Measurements from ENCODE around the gene MIEF1. TPM values are rescaled to one million over a fixed set of nuclear protein-coding genes. Genes with fewer than 3 reads are reported as not detected.

MIEF1 gene
- total and polyA plus RNA-seq, 2 experiments from 2014 or later: 13.2 to 40.1 TPM

- TF ChIP-seq ETS1 (IDR thresholded peaks at IDR 0.05) (no peak), POLR2AphosphoS5 (IDR thresholded peaks at IDR 0.05; ENCODE audit: low read depth) (no peak), EZH2phosphoT487 (IDR thresholded peaks at IDR 0.05; ENCODE audit: unreplicated experiment) (no peak), CREB1 (CRISPR knock-in tag; IDR thresholded peaks at IDR 0.05; ENCODE audit: low read depth) (no peak), JUNB (IDR thresholded peaks at IDR 0.05; ENCODE audit: unreplicated experiment) (no peak), ZNF114 (CRISPR knock-in tag; IDR thresholded peaks at IDR 0.05) (no peak)
These were observed 58.0 kb downstream of the MIEF1 start (continued) for GRCh38 chr22:39560127-39560526.

GRCh38 chr22:39562839-39563489 is 60.9 kb downstream of the MIEF1 start:
- H3K27ac ChIP-seq (ENCODE audit: low read depth): no peak overlapping the region
- no peaks in the 10 kb centered on the region for H3K79me2 ChIP-seq (replicated peaks; ENCODE audit: insufficient read depth)
- H3K27me3 ChIP-seq (ENCODE audit: insufficient read depth): peaks cover 17% of the 10 kb centered on the region
- no peak overlapping the region for H3K4me2 ChIP-seq
- H4K20me1 ChIP-seq (replicated peaks; ENCODE audit: insufficient read depth): no peaks in the 10 kb centered on the region; the same call in 1 of the 2 replicates
- peaks cover 5% of the 10 kb centered on the region; the same call in 1 of the 2 replicates for H3F3A ChIP-seq (replicated peaks; ENCODE audit: low read depth)
- H3K4me1 ChIP-seq (ENCODE audit: insufficient read depth): no peaks in the 10 kb centered on the region
- no peak overlapping the region for H2AFZ ChIP-seq
- Mint-ChIP-seq H3K9me3 (peaks cover 7% of the 10 kb centered on the region), H3K27me3 (ENCODE audit: insufficient read depth, low read depth, poor library complexity) (peaks cover 16% of the 10 kb centered on the region), H3K27ac (no peak overlapping the region), H3K4me3 (no peak overlapping the region), H3K4me1 (peaks cover 9% of the 10 kb centered on the region), H3K36me3 (ENCODE audit: low read depth) (peaks cover 4% of the 10 kb centered on the region; the same call in 2 of the 3 replicates)
- ATAC-seq (no peak), DNase-seq (ENCODE audit: low spot score) (no peak)
- no peaks in the 10 kb centered on the region for H3K36me3 ChIP-seq (ENCODE audit: insufficient read depth)
- no peaks in the 10 kb centered on the region for H3K9me2 ChIP-seq (ENCODE audit: insufficient read depth)
- H3K4me3 ChIP-seq: no peak overlapping the region
- TF ChIP-seq STAT1 (IDR thresholded peaks at IDR 0.05; ENCODE audit: unreplicated experiment) (no peak), JUNB (IDR thresholded peaks at IDR 0.05; ENCODE audit: unreplicated experiment) (no peak), CREB1 (CRISPR knock-in tag; IDR thresholded peaks at IDR 0.05; ENCODE audit: low read depth) (no peak), ZNF331 (CRISPR knock-in tag; IDR thresholded peaks at IDR 0.05; ENCODE audit: low read depth) (no peak), POLR2AphosphoS5 (IDR thresholded peaks at IDR 0.05; ENCODE audit: low read depth) (no peak), ZNF114 (CRISPR knock-in tag; IDR thresholded peaks at IDR 0.05) (no peak), CTCF (conservative IDR thresholded peaks at IDR 0.05; ENCODE audit: low read depth in 2 of 2) (no peak), EZH2 (IDR thresholded peaks at IDR 0.05; ENCODE audit: low read depth, unreplicated experiment) (no peak)
- TF ChIP-seq, protein P1, sequence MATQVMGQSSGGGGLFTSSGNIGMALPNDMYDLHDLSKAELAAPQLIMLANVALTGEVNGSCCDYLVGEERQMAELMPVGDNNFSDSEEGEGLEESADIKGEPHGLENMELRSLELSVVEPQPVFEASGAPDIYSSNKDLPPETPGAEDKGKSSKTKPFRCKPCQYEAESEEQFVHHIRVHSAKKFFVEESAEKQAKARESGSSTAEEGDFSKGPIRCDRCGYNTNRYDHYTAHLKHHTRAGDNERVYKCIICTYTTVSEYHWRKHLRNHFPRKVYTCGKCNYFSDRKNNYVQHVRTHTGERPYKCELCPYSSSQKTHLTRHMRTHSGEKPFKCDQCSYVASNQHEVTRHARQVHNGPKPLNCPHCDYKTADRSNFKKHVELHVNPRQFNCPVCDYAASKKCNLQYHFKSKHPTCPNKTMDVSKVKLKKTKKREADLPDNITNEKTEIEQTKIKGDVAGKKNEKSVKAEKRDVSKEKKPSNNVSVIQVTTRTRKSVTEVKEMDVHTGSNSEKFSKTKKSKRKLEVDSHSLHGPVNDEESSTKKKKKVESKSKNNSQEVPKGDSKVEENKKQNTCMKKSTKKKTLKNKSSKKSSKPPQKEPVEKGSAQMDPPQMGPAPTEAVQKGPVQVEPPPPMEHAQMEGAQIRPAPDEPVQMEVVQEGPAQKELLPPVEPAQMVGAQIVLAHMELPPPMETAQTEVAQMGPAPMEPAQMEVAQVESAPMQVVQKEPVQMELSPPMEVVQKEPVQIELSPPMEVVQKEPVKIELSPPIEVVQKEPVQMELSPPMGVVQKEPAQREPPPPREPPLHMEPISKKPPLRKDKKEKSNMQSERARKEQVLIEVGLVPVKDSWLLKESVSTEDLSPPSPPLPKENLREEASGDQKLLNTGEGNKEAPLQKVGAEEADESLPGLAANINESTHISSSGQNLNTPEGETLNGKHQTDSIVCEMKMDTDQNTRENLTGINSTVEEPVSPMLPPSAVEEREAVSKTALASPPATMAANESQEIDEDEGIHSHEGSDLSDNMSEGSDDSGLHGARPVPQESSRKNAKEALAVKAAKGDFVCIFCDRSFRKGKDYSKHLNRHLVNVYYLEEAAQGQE (IDR thresholded peaks at IDR 0.05; ENCODE audit: unreplicated experiment): no peak
- TF ChIP-seq, protein P2, sequence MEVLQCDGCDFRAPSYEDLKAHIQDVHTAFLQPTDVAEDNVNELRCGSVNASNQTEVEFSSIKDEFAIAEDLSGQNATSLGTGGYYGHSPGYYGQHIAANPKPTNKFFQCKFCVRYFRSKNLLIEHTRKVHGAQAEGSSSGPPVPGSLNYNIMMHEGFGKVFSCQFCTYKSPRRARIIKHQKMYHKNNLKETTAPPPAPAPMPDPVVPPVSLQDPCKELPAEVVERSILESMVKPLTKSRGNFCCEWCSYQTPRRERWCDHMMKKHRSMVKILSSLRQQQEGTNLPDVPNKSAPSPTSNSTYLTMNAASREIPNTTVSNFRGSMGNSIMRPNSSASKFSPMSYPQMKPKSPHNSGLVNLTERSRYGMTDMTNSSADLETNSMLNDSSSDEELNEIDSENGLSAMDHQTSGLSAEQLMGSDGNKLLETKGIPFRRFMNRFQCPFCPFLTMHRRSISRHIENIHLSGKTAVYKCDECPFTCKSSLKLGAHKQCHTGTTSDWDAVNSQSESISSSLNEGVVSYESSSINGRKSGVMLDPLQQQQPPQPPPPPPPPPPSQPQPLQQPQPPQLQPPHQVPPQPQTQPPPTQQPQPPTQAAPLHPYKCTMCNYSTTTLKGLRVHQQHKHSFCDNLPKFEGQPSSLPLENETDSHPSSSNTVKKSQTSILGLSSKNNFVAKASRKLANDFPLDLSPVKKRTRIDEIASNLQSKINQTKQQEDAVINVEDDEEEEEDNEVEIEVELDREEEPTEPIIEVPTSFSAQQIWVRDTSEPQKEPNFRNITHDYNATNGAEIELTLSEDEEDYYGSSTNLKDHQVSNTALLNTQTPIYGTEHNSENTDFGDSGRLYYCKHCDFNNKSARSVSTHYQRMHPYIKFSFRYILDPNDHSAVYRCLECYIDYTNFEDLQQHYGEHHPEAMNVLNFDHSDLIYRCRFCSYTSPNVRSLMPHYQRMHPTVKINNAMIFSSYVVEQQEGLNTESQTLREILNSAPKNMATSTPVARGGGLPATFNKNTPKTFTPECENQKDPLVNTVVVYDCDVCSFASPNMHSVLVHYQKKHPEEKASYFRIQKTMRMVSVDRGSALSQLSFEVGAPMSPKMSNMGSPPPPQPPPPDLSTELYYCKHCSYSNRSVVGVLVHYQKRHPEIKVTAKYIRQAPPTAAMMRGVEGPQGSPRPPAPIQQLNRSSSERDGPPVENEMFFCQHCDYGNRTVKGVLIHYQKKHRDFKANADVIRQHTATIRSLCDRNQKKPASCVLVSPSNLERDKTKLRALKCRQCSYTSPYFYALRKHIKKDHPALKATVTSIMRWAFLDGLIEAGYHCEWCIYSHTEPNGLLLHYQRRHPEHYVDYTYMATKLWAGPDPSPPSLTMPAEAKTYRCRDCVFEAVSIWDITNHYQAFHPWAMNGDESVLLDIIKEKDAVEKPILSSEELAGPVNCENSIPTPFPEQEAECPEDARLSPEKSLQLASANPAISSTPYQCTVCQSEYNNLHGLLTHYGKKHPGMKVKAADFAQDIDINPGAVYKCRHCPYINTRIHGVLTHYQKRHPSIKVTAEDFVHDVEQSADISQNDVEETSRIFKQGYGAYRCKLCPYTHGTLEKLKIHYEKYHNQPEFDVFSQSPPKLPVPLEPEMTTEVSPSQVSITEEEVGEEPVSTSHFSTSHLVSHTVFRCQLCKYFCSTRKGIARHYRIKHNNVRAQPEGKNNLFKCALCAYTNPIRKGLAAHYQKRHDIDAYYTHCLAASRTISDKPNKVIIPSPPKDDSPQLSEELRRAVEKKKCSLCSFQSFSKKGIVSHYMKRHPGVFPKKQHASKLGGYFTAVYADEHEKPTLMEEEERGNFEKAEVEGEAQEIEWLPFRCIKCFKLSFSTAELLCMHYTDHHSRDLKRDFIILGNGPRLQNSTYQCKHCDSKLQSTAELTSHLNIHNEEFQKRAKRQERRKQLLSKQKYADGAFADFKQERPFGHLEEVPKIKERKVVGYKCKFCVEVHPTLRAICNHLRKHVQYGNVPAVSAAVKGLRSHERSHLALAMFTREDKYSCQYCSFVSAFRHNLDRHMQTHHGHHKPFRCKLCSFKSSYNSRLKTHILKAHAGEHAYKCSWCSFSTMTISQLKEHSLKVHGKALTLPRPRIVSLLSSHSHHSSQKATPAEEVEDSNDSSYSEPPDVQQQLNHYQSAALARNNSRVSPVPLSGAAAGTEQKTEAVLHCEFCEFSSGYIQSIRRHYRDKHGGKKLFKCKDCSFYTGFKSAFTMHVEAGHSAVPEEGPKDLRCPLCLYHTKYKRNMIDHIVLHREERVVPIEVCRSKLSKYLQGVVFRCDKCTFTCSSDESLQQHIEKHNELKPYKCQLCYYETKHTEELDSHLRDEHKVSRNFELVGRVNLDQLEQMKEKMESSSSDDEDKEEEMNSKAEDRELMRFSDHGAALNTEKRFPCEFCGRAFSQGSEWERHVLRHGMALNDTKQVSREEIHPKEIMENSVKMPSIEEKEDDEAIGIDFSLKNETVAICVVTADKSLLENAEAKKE (CRISPR knock-in tag; IDR thresholded peaks at IDR 0.05): no peak

Measured in GM23338 (cell line).